ENCODE data around the gene GRID1. TPM values are rescaled to one million over a fixed set of nuclear protein-coding genes. Genes with fewer than 3 reads are reported as not detected.

Gene GRID1
- total RNA-seq, 3 donors from 2014 or later = 2.3 to 8.5 (median 5.9) TPM

- DNase-seq (ENCODE audit: low spot score in 2 of 2) = no peak
- H3K4me3 ChIP-seq = no peak overlapping the region
- no peak for TF ChIP-seq POLR2A (IDR thresholded peaks at IDR 0.05)
- no peak for TF ChIP-seq POLR2AphosphoS5 (IDR thresholded peaks at IDR 0.05)
- TF ChIP-seq, protein P1, sequence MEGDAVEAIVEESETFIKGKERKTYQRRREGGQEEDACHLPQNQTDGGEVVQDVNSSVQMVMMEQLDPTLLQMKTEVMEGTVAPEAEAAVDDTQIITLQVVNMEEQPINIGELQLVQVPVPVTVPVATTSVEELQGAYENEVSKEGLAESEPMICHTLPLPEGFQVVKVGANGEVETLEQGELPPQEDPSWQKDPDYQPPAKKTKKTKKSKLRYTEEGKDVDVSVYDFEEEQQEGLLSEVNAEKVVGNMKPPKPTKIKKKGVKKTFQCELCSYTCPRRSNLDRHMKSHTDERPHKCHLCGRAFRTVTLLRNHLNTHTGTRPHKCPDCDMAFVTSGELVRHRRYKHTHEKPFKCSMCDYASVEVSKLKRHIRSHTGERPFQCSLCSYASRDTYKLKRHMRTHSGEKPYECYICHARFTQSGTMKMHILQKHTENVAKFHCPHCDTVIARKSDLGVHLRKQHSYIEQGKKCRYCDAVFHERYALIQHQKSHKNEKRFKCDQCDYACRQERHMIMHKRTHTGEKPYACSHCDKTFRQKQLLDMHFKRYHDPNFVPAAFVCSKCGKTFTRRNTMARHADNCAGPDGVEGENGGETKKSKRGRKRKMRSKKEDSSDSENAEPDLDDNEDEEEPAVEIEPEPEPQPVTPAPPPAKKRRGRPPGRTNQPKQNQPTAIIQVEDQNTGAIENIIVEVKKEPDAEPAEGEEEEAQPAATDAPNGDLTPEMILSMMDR (IDR thresholded peaks at IDR 0.05) = no peak
- no peaks in the 10 kb centered on the region for H3K36me3 ChIP-seq
- H3K27ac ChIP-seq = no peak overlapping the region
- no peaks in the 10 kb centered on the region for H3K4me1 ChIP-seq
- no peaks in the 10 kb centered on the region for H3K27me3 ChIP-seq
- H3K9me3 ChIP-seq = no peaks in the 10 kb centered on the region
- intact Hi-C loops (cut with DNase I; ENCODE audit: low total_unique reads) = loop anchor here (10.0 kb wide), 1 partner anchor 1571 kb away; no protein-coding TSS in a partner anchor
Observed at GRCh38 chr10:86265236-86265894, 101.2 kb downstream of the GRID1 start.

GRCh38 chr10:86264481-86265231, 101.9 kb downstream of the GRID1 start:
- DNase-seq (ENCODE audit: low spot score in 2 of 2) = no peak
- H3K27me3 ChIP-seq = no peaks in the 10 kb centered on the region
- no peak overlapping the region for H3K27ac ChIP-seq
- H3K4me3 ChIP-seq = no peak overlapping the region
- intact Hi-C loops (cut with DNase I; ENCODE audit: low total_unique reads) = loop anchor here (10.0 kb wide), 1 partner anchor 1570 kb away; no protein-coding TSS in a partner anchor
- H3K4me1 ChIP-seq = no peaks in the 10 kb centered on the region
- H3K9me3 ChIP-seq = no peaks in the 10 kb centered on the region
- no peaks in the 10 kb centered on the region for H3K36me3 ChIP-seq
- TF ChIP-seq, protein P1 (IDR thresholded peaks at IDR 0.05) = no peak
- TF ChIP-seq POLR2AphosphoS5 (IDR thresholded peaks at IDR 0.05) (no peak), POLR2A (IDR thresholded peaks at IDR 0.05) (no peak)

- no peaks in the 10 kb centered on the region for H3K36me3 ChIP-seq
- H3K4me1 ChIP-seq = no peaks in the 10 kb centered on the region
- no peaks in the 10 kb centered on the region for H3K27me3 ChIP-seq
- no peak for TF ChIP-seq POLR2AphosphoS5 (IDR thresholded peaks at IDR 0.05)
- no peak for TF ChIP-seq POLR2A (IDR thresholded peaks at IDR 0.05)
- TF ChIP-seq, protein P1 (IDR thresholded peaks at IDR 0.05) = no peak
- no peak overlapping the region for H3K27ac ChIP-seq
- DNase-seq (ENCODE audit: low spot score in 2 of 2) = no peak
- no peak overlapping the region for H3K4me3 ChIP-seq
- no peaks in the 10 kb centered on the region for H3K9me3 ChIP-seq
- intact Hi-C loops (cut with DNase I; ENCODE audit: low total_unique reads) = loop anchor here (10.0 kb wide), 1 partner anchor 1569 kb away; no protein-coding TSS in a partner anchor
Observed at GRCh38 chr10:86263907-86264306, 102.7 kb downstream of the GRID1 start.

DNA sequence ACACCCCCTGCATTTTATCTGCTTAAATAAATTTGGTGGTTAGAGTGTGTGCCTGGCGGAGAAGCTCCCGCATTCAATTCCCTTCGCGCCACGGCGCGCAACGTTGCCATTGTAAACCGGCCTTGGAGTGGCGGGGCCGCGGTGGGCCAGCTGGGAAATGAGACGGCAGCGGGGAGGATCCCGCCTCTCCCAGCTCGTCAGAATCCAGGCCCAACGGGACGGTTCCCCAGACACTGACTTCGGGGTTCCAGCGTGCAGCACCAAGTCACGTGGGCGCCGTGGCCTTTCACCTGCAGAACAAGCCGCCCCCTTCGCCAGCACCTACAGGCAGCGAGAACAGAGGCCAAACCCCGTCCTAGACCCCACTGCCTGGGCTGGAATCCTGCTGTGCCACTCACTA, 103.4 kb downstream of the GRID1 start:
- H3K4me3 ChIP-seq = peak overlapping the region in 2 of 3 donors; percentile 9 to 44
- intact Hi-C loops (cut with DNase I; ENCODE audit: low total_unique reads) = loop anchor here (10.0 kb wide), 1 partner anchor 1568 kb away; no protein-coding TSS in a partner anchor
- H3K27me3 ChIP-seq = no peaks in the 10 kb centered on the region
- no peak for TF ChIP-seq POLR2AphosphoS5 (IDR thresholded peaks at IDR 0.05)
- TF ChIP-seq, protein P1 (IDR thresholded peaks at IDR 0.05) = no peak
- no peaks in the 10 kb centered on the region for H3K36me3 ChIP-seq
- H3K4me1 ChIP-seq = no peaks in the 10 kb centered on the region
- H3K9me3 ChIP-seq = no peaks in the 10 kb centered on the region
- no peak overlapping the region for H3K27ac ChIP-seq
- DNase-seq (ENCODE audit: low spot score in 2 of 2) = no peak

GRCh38 chr10:86262688-86263181, 103.9 kb downstream of the GRID1 start:
- Histone ChIP-seq H3K4me1 (no peaks in the 10 kb centered on the region), H3K4me3 (peak overlapping the region in 2 of 3 donors; percentile 9 to 44), H3K27me3 (no peaks in the 10 kb centered on the region), H3K9me3 (no peaks in the 10 kb centered on the region), H3K27ac (no peak overlapping the region), H3K36me3 (no peaks in the 10 kb centered on the region)
- no peak for DNase-seq (ENCODE audit: low spot score in 2 of 2)
- intact Hi-C loops (cut with DNase I; ENCODE audit: low total_unique reads) = loop anchor here (10.0 kb wide), 1 partner anchor 1568 kb away; no protein-coding TSS in a partner anchor
- no peak for TF ChIP-seq POLR2A (IDR thresholded peaks at IDR 0.05)
- no peak for TF ChIP-seq POLR2AphosphoS5 (IDR thresholded peaks at IDR 0.05)
- TF ChIP-seq, protein P1 (IDR thresholded peaks at IDR 0.05) = no peak

Data from breast epithelium (tissue), 4 donors.